Measurements from ENCODE around the gene NYNRIN. TPM values are rescaled to one million over a fixed set of nuclear protein-coding genes. Genes with fewer than 3 reads are reported as not detected.

NYNRIN gene
- total RNA-seq, 1 donor from 2014 or later: 6.0 TPM

GRCh38 chr14:24407608-24408325 is 9.0 kb downstream of the NYNRIN start:
- Histone ChIP-seq H3K4me3 (ENCODE audit: low read depth, low read length) (no peak overlapping the region), H3K36me3 (ENCODE audit: control insufficient read depth, insufficient read depth, low read length) (no peaks in the 10 kb centered on the region), H3K27me3 (ENCODE audit: control insufficient read depth, insufficient read depth, low read length) (no peaks in the 10 kb centered on the region)
- no peak for TF ChIP-seq CTCF (IDR thresholded peaks at IDR 0.05; ENCODE audit: insufficient read depth, low read length, poor library complexity, severe bottlenecking)
- DNase-seq (ENCODE audit: low read depth): no peak

- Histone ChIP-seq H3K4me3 (ENCODE audit: low read depth, low read length) (no peak overlapping the region), H3K36me3 (ENCODE audit: control insufficient read depth, insufficient read depth, low read length) (no peaks in the 10 kb centered on the region), H3K27me3 (ENCODE audit: control insufficient read depth, insufficient read depth, low read length) (no peaks in the 10 kb centered on the region)
- DNase-seq (ENCODE audit: low read depth): no peak
- TF ChIP-seq CTCF (IDR thresholded peaks at IDR 0.05; ENCODE audit: insufficient read depth, low read length, poor library complexity, severe bottlenecking): no peak
Measured at GRCh38 chr14:24408764-24409163, 10.0 kb downstream of the NYNRIN start.

GRCh38 chr14:24409192-24409591 is 10.4 kb downstream of the NYNRIN start:
- Histone ChIP-seq H3K4me3 (ENCODE audit: low read depth, low read length) (no peak overlapping the region), H3K27me3 (ENCODE audit: control insufficient read depth, insufficient read depth, low read length) (no peaks in the 10 kb centered on the region), H3K36me3 (ENCODE audit: control insufficient read depth, insufficient read depth, low read length) (no peaks in the 10 kb centered on the region)
- no peak for TF ChIP-seq CTCF (IDR thresholded peaks at IDR 0.05; ENCODE audit: insufficient read depth, low read length, poor library complexity, severe bottlenecking)
- no peak for DNase-seq (ENCODE audit: low read depth)

GRCh38 chr14:24409956-24410355 is 11.2 kb downstream of the NYNRIN start:
- Histone ChIP-seq H3K27me3 (ENCODE audit: control insufficient read depth, insufficient read depth, low read length) (no peaks in the 10 kb centered on the region), H3K36me3 (ENCODE audit: control insufficient read depth, insufficient read depth, low read length) (no peaks in the 10 kb centered on the region), H3K4me3 (ENCODE audit: low read depth, low read length) (no peak overlapping the region)
- DNase-seq (ENCODE audit: low read depth): no peak
- TF ChIP-seq CTCF (IDR thresholded peaks at IDR 0.05; ENCODE audit: insufficient read depth, low read length, poor library complexity, severe bottlenecking): no peak

- no peaks in the 10 kb centered on the region for H3K36me3 ChIP-seq (ENCODE audit: control insufficient read depth, insufficient read depth, low read length)
Measured at GRCh38 chr14:24411443-24412389, 12.9 kb downstream of the NYNRIN start.

More at GRCh38 chr14:24411443-24412389, 12.9 kb downstream of the NYNRIN start:
- H3K27me3 ChIP-seq (ENCODE audit: control insufficient read depth, insufficient read depth, low read length): no peaks in the 10 kb centered on the region
- peak; percentile 65 for TF ChIP-seq CTCF (IDR thresholded peaks at IDR 0.05; ENCODE audit: insufficient read depth, low read length, poor library complexity, severe bottlenecking)
- DNase-seq (ENCODE audit: low read depth): no peak
- no peak overlapping the region for H3K4me3 ChIP-seq (ENCODE audit: low read depth, low read length)

Data from kidney epithelial cell (primary cell).